Smooth muscle cell (in vitro differentiated cells): ENCODE measurements around the gene MOSPD3. TPM values are rescaled to one million over a fixed set of nuclear protein-coding genes. Genes with fewer than 3 reads are reported as not detected.

Source experiments
- DNase-seq: peaks from one replicate; lab custom pipeline; 2025; ENCODE audit not compliant: unreplicated experiment; lab: John Stamatoyannopoulos, UW
- H2AFZ ChIP-seq: fragments of 200-600 bp; sonication (generic); 2 replicates; pipeline ENCODE4 v1.6.0; 2016; ENCODE audit warnings: antibody characterized with exemption, low read depth, mild to moderate bottlenecking
- H3F3A ChIP-seq: fragments of 200-600 bp; sonication (generic); 2 replicates; pipeline ENCODE4 v1.6.0; 2017; ENCODE audit warnings: antibody characterized with exemption, low read depth
- H3K27ac ChIP-seq: fragments of 200-600 bp; sonication (generic); 2 replicates; pipeline ENCODE4 v1.5.1; 2016; ENCODE audit warnings: low read depth, mild to moderate bottlenecking
- H3K27me3 ChIP-seq: fragments of 200-600 bp; sonication (generic); 2 replicates; pipeline ENCODE4 v1.6.1; 2016; ENCODE audit warnings: low read depth, mild to moderate bottlenecking
- H3K36me3 ChIP-seq: fragments of 200-600 bp; sonication (generic); 2 replicates; pipeline ENCODE4 v1.5.1; 2016; ENCODE audit warnings: low read depth
- H3K4me1 ChIP-seq: fragments of 200-600 bp; sonication (generic); 2 replicates; pipeline ENCODE4 v1.5.1; 2016; ENCODE audit warnings: low read depth
- H3K4me2 ChIP-seq: fragments of 200-600 bp; sonication (generic); 2 replicates; pipeline ENCODE4 v1.6.0; 2016; ENCODE audit warnings: mild to moderate bottlenecking
- H3K4me3 ChIP-seq: fragments of 200-600 bp; sonication (generic); 2 replicates; pipeline ENCODE4 v1.5.1; 2016; ENCODE audit warnings: mild to moderate bottlenecking
- H3K79me2 ChIP-seq: fragments of 200-600 bp; sonication (generic); 2 replicates; pipeline ENCODE4 v1.6.0; 2016; ENCODE audit warnings: low read depth, mild to moderate bottlenecking
- H3K9ac ChIP-seq: fragments of 200-600 bp; sonication (generic); 2 replicates; pipeline ENCODE4 v1.6.0; 2016; ENCODE audit warnings: low read depth
- H3K9me3 ChIP-seq: fragments of 200-600 bp; sonication (generic); replicated peaks from 2 replicates; pipeline ENCODE4 v1.5.1; 2016; ENCODE audit warnings: low read depth
- H4K20me1 ChIP-seq: fragments of 200-600 bp; sonication (generic); 2 replicates; pipeline ENCODE4 v1.6.0; 2016; ENCODE audit warnings: low read depth
- WGBS: methylation state at CpG from one replicate; pipeline ENCODE4 v1.1.7; 2016; ENCODE audit warnings: low lambda C conversion rate; 5-methylcytosine and 5-hydroxymethylcytosine counted together
- polyA plus RNA-seq: library from polyadenylated mRNA; unstranded; fragments of >200 nt; fragmentation: Nextera tagmentation; extraction: Ambion mirVana; gene quantifications from 2 replicates; pipeline ENCODE4 v1.2.1, GENCODE V29; 2016
- total RNA-seq: library from RNA; depleted of rRNA; stranded (reverse); fragments of >200 nt; gene quantifications from 2 replicates; pipeline ENCODE4 v1.2.3, GENCODE V29; 2014
- TF ChIP-seq, protein P1 (sequence below): fragments of 200-600 bp; sonication (generic); IDR thresholded peaks from 2 replicates; pipeline ENCODE4 v1.5.1; 2017; ENCODE audit warnings: borderline replicate concordance, mild to moderate bottlenecking, antibody characterized with exemption; ENCODE audit not compliant: insufficient read depth, poor library complexity, severe bottlenecking

MOSPD3 gene
- total and polyA plus RNA-seq, 2 experiments from 2014 or later = 10.5 to 47.8 TPM

DNA sequence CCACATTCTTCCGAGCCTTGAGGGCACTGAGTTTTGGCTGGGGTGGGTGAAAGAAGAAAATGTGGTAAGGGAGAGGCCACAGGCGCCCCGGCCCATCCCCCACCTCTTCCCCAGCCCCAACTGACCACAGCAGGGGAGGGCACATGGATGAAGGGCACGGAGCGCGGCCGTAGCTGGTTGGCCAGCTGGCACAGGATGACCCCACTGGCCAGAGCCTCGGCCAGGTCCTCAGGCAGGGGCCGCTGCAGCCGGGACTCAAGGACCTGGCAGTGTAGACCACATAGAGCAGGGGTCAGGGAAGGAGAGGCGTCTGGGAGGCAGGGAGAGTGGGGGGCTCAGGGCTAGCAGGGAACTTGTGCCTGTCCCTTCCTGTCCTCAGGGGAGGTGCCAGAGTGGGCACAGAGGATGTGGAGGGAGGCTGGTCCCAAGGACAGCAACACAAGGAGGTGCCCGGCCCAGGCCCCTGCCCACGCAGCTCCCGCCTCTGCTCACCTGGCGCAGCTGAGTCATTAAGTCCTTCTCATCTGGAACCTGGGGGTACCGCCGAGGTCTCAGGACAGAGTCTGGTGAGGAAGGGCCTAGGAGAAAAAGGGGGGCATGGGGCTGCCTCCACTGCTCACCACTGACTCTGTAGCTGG lies 36.5 kb upstream of the MOSPD3 start:
- Histone ChIP-seq H3K9ac (no peak overlapping the region), H3K36me3 (no peaks in the 10 kb centered on the region), H3K9me3 (no peaks in the 10 kb centered on the region), H3K27me3 (peaks cover 6% of the 10 kb centered on the region), H3K4me1 (no peaks in the 10 kb centered on the region), H2AFZ (no peak overlapping the region), H4K20me1 (peaks cover 4% of the 10 kb centered on the region), H3K4me2 (no peak overlapping the region), H3F3A (no peaks in the 10 kb centered on the region), H3K79me2 (no peaks in the 10 kb centered on the region), H3K4me3 (no peak overlapping the region), H3K27ac (no peak overlapping the region)
- DNase-seq = no peak
- WGBS = 97% methylated on average over 17 of the region's 17 CpGs
- TF ChIP-seq, protein P1, sequence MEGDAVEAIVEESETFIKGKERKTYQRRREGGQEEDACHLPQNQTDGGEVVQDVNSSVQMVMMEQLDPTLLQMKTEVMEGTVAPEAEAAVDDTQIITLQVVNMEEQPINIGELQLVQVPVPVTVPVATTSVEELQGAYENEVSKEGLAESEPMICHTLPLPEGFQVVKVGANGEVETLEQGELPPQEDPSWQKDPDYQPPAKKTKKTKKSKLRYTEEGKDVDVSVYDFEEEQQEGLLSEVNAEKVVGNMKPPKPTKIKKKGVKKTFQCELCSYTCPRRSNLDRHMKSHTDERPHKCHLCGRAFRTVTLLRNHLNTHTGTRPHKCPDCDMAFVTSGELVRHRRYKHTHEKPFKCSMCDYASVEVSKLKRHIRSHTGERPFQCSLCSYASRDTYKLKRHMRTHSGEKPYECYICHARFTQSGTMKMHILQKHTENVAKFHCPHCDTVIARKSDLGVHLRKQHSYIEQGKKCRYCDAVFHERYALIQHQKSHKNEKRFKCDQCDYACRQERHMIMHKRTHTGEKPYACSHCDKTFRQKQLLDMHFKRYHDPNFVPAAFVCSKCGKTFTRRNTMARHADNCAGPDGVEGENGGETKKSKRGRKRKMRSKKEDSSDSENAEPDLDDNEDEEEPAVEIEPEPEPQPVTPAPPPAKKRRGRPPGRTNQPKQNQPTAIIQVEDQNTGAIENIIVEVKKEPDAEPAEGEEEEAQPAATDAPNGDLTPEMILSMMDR = no peak

DNA sequence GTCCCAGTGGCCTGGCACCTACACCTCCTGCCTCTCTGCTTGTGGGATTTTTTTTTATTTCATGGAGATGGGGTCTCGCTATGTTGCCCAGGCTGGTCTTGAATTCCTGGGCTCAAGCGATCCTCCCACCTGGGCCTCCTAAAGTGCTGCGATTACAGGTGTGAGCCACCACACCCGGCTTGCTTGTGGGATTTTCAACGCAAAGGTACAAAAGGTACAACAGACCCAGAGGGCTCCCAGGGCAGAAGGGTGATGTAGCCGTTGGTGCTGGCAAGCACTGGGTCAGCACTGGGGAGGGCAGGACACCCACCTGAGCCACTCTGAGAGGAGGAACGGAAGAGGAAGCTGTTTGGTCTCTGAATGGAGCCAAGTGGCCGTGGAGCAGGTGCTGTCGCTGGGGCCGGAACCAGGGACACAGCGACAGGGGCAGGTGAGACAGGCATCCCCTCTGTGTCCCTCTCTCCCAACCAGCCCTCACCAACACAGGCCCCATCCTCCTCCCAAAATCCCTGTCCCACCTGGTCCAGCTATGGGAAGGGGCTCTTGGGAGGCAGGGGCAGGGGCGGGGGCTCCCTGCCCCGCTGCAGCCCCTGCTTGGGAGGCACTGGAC lies 35.9 kb upstream of the MOSPD3 start:
- Histone ChIP-seq H3K4me1 (no peaks in the 10 kb centered on the region), H4K20me1 (peaks cover 4% of the 10 kb centered on the region), H3K9ac (no peak overlapping the region), H3K36me3 (peaks cover 5% of the 10 kb centered on the region), H3F3A (no peaks in the 10 kb centered on the region), H3K27me3 (no peaks in the 10 kb centered on the region), H3K79me2 (no peaks in the 10 kb centered on the region), H3K4me3 (no peak overlapping the region), H2AFZ (no peak overlapping the region), H3K27ac (no peak overlapping the region), H3K4me2 (no peak overlapping the region), H3K9me3 (no peaks in the 10 kb centered on the region)
- no peak for DNase-seq
- TF ChIP-seq, protein P1 = no peak
- 97% methylated on average over 10 of the region's 13 CpGs for WGBS

DNA sequence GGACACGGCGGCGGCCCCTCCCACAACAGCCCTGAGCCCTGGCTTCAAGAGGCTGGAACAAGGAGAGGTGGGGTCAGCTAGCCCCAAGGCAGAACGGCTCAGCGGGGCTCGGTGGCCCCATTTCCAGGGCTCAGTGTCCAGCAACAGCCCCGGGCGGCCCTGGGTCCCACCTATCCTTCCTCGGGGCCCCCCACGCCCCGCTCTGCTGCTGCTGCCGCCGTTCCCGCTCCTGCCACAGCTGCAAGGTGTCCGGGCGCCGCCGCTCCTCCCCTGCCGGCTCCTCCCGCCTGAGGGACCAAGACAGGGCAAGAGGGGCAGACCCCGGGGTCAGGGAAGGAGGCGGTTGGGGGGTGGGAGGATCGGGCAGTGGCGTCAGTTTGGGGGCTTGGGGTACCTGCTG lies 35.2 kb upstream of the MOSPD3 start:
- no peak overlapping the region for H3K4me3 ChIP-seq

More for the DNA sequence above, 35.2 kb upstream of the MOSPD3 start:
- TF ChIP-seq, protein P1 = no peak
- Histone ChIP-seq H3K79me2 (peaks cover 3% of the 10 kb centered on the region), H3K36me3 (peaks cover 6% of the 10 kb centered on the region), H3K9me3 (no peaks in the 10 kb centered on the region), H3K4me2 (no peak overlapping the region), H3K27ac (no peak overlapping the region), H3K27me3 (no peaks in the 10 kb centered on the region), H3F3A (no peaks in the 10 kb centered on the region), H3K4me1 (no peaks in the 10 kb centered on the region), H4K20me1 (peaks cover 7% of the 10 kb centered on the region), H2AFZ (no peak overlapping the region), H3K9ac (no peak overlapping the region)
- no peak for DNase-seq
- 97% methylated on average over 18 of the region's 24 CpGs for WGBS
